Ectodermal cell (in vitro differentiated cells): Measurements from ENCODE around the gene KIAA1671.

Source experiments
- H3K27ac ChIP-seq: 2 replicates; pipeline ENCODE4 v1.7.0; 2013; ENCODE audit warnings: mild to moderate bottlenecking, low read depth, low read length; ENCODE audit not compliant: insufficient read depth, poor library complexity, severe bottlenecking
- H3K27me3 ChIP-seq: 2 replicates; pipeline ENCODE4 v1.7.0; 2013; ENCODE audit warnings: mild to moderate bottlenecking, low read length; ENCODE audit not compliant: insufficient read depth, control insufficient read depth, poor library complexity, severe bottlenecking
- H3K36me3 ChIP-seq: one replicate; pipeline ENCODE4 v1.7.0; 2013; ENCODE audit warnings: low read length; ENCODE audit not compliant: control insufficient read depth, insufficient read depth
- H3K4me1 ChIP-seq: one replicate; pipeline ENCODE4 v1.7.0; 2013; ENCODE audit warnings: low read length; ENCODE audit not compliant: control insufficient read depth, insufficient read depth
- H3K4me3 ChIP-seq: 2 replicates; pipeline ENCODE4 v1.7.0; 2013; ENCODE audit warnings: low read depth, low read length, control low read depth; ENCODE audit not compliant: insufficient read depth
- H3K9me3 ChIP-seq: 2 replicates; pipeline ENCODE4 v1.7.0; 2013; ENCODE audit warnings: mild to moderate bottlenecking, low read length, moderate library complexity; ENCODE audit not compliant: control insufficient read depth
- WGBS, 2 experiments: methylation state at CpG; one replicate each; pipeline ENCODE4 v1.1.7; 2013; ENCODE audit warnings: missing lambda C conversion rate in 2 of 2; 5-methylcytosine and 5-hydroxymethylcytosine counted together

KIAA1671 gene

DNA sequence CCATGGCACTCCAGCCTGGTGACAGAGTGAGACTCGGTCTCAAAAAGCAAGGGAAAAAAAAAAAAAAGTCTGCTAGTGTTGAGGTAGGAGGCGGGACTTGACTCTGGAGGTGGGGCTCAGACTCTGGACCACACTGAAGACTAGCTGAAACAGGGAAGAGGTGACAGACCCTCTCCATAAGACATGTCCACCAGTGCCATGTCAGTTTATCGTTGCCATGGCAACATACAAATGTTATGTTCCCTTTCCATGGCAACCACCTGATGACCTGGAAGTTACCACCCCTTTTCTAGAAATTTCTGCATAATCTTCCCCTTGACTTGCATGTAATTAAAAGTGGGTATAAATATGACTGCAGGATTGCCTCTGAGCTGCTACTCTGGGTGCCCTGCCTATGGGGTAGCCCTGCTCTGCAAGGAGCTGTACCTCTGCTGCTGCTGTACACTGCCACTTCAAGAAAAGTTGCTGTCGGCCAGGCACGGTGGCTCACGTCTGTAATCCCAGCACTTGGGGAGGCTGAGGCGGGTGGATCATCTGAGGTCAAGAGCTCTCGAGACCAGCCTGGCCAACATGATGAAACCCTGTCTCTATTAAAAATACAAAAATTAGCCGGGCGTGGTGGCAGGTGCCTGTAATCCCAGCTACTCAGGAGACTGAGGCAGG, 55.1 kb downstream of the KIAA1671 start:
- Histone ChIP-seq H3K36me3 (no peaks in the 10 kb centered on the region), H3K4me3 (no peak overlapping the region), H3K27me3 (no peaks in the 10 kb centered on the region), H3K9me3 (no peaks in the 10 kb centered on the region), H3K4me1 (no peaks in the 10 kb centered on the region), H3K27ac (no peak overlapping the region)
- 94 to 95% methylated on average over 10 of the region's 10 CpGs for WGBS, 2 experiments

- 87 to 92% methylated on average over 2 of the region's 2 CpGs for WGBS, 2 experiments
- Histone ChIP-seq H3K9me3 (no peaks in the 10 kb centered on the region), H3K36me3 (no peaks in the 10 kb centered on the region), H3K27ac (no peak overlapping the region), H3K4me3 (no peak overlapping the region), H3K27me3 (no peaks in the 10 kb centered on the region), H3K4me1 (no peaks in the 10 kb centered on the region)
Measured at GRCh38 chr22:25008666-25009065, 56.1 kb downstream of the KIAA1671 start.

DNA sequence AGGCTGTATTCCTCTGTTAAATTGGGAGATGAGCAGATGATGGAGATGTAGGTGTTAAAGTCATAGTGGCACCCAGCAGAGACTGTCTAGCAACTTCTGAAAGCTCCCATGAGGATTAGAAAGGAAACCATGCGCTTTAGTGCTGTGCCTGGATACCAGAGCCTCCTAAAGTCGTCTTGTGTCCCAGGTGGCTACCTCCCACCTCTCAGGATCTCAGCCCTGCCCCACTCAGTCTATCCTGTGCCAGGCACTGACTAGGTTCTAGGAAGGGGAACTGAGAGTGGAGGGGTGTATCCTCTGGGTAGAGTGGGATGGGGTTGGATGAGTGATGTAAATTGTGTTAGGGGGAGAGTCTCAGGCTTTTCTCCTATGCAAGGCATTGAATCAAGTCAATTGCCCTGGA, 60.2 kb downstream of the KIAA1671 start:
- peaks cover 6% of the 10 kb centered on the region for H3K36me3 ChIP-seq
- H3K9me3 ChIP-seq, result no peaks in the 10 kb centered on the region
- no peak overlapping the region for H3K27ac ChIP-seq
- no peaks in the 10 kb centered on the region for H3K27me3 ChIP-seq
- H3K4me3 ChIP-seq, result no peak overlapping the region
- H3K4me1 ChIP-seq, result peaks cover 4% of the 10 kb centered on the region
- 59 to 62% methylated on average over 2 of the region's 2 CpGs for whole genome bisulfite sequencing, 2 experiments

DNA sequence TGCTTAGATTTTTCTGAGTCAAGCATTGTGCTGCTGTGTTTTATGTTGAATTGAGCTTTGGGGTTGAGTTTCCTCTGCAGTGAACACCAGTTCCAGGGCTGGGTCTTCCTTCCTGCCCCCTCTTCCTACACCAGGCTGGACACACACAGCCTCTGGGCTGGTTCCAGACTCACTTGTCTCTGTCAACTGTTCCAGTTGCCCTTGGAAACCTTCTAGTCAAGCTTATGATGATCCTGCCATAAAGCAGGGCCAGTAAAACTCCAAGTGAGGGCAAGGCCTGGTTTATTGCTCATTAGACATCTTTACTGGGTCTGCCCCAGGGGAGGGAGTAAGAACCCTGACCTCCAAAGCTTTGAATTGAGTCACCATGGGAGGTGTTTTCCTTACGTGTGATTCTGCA, 61.1 kb downstream of the KIAA1671 start:
- Histone ChIP-seq H3K36me3 (peaks cover 6% of the 10 kb centered on the region), H3K27ac (peak overlapping the region; percentile 26)
- 89% methylated on average over 1 of the region's 1 CpG for WGBS, 2 experiments

DNA sequence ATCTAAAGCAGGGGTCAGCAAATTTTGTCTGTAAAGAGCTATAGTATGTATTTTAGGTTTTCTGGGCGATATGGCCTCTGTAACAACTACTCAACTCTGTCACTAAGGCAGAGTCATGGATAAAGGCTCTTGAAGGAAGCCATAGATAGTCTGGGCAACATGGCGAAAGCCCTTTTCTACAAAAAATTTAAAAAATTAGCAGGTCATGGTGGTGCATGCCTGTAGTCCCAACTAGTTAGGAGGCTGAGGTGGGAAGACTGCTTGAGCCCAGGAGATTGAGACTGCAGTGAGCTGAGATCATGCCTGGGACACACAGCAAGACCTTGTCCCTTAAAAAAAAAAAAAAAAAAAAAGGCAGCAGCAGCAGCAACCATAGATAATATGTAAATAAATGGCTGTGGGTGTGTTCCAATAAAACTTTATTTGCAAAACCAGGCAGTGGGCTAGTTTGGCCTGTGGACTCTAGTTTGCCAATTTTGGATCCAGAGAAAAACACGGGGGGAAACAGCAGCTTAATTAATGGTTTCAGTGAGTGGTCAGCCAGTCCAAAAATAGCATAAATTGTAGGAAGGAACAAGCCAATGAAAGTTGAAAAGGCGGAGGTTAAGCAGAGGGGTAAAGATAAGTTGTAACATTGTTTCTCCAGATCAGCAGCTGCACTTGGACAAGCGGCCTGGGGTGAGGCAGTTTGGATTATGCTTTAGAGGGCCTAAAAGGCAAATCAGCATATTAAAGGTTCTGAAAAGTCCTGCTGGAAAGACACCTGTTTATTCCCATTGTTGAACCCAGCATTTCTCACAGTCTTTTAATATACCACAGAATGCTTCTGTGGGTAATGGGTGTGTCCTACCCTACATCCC, 62.6 kb downstream of the KIAA1671 start:
- Histone ChIP-seq H3K4me1 (peaks cover 8% of the 10 kb centered on the region), H3K27me3 (no peaks in the 10 kb centered on the region), H3K27ac (no peak overlapping the region), H3K36me3 (peaks cover 6% of the 10 kb centered on the region), H3K9me3 (no peaks in the 10 kb centered on the region), H3K4me3 (no peak overlapping the region)
- WGBS, 2 experiments, result 89 to 91% methylated on average over 5 of the region's 5 CpGs

More for the DNA sequence above, 61.1 kb downstream of the KIAA1671 start:
- Histone ChIP-seq H3K4me1 (peaks cover 8% of the 10 kb centered on the region), H3K27me3 (no peaks in the 10 kb centered on the region), H3K9me3 (no peaks in the 10 kb centered on the region), H3K4me3 (no peak overlapping the region)

DNA sequence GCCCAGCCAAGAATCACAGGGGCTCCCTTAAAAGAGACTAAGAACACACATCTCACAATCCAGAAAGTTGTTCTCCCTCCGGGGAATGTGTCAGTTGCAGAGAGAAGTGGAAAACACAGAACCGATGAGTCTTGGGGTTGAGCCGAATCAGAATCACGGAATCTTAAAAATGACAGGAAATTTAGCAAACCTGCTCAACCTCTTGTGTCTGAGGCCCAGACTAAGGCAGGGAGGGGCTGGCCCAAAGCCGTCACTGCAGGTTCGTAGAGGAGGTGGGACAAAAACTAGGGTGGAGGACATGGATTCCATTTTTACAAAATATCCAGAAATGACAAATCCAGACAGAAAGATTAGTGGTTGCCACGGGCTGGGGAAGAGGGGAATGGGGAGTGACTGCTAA, 63.8 kb downstream of the KIAA1671 start:
- WGBS, 2 experiments, result 95 to 98% methylated on average over 7 of the region's 7 CpGs
- Histone ChIP-seq H3K9me3 (no peaks in the 10 kb centered on the region), H3K4me1 (peaks cover 8% of the 10 kb centered on the region), H3K4me3 (no peak overlapping the region), H3K27ac (no peak overlapping the region), H3K36me3 (peaks cover 6% of the 10 kb centered on the region), H3K27me3 (no peaks in the 10 kb centered on the region)

- peaks cover 8% of the 10 kb centered on the region for H3K4me1 ChIP-seq
- no peak overlapping the region for H3K27ac ChIP-seq
- no peak overlapping the region for H3K4me3 ChIP-seq
- H3K27me3 ChIP-seq, result no peaks in the 10 kb centered on the region
- H3K9me3 ChIP-seq, result no peaks in the 10 kb centered on the region
- peaks cover 6% of the 10 kb centered on the region for H3K36me3 ChIP-seq
- 62 to 71% methylated on average over 7 of the region's 8 CpGs for WGBS, 2 experiments
Measured at GRCh38 chr22:25018009-25018408, 65.5 kb downstream of the KIAA1671 start.

GRCh38 chr22:25019427-25020184, 67.1 kb downstream of the KIAA1671 start:
- no peak overlapping the region for H3K4me3 ChIP-seq
- H3K27ac ChIP-seq, result no peak overlapping the region
- H3K27me3 ChIP-seq, result no peaks in the 10 kb centered on the region
- H3K9me3 ChIP-seq, result no peaks in the 10 kb centered on the region
- peaks cover 6% of the 10 kb centered on the region for H3K36me3 ChIP-seq
- peaks cover 8% of the 10 kb centered on the region for H3K4me1 ChIP-seq
- 100% methylated on average over 1 of the region's 1 CpG; no CpG with 5 or more reads in 1 of the 2 experiments for WGBS, 2 experiments

DNA sequence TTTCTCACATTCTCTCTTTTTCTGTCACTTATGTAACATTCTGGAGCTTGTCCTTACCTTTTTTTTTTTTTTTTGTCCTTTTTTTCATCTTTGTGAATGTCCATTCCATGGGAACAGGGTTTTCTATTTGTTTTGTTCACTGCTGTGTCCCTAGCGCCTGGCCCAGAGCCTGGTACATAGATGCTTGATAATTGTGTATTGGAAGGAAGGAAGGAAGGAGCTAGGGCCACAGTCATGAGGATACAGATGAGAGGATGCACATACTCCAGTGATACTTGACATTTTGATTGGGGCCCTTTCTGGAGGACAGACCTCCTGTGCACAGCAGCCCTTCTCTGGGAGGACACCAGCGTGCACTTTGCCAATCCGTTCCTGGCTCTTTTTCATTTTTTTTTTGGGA, 68.9 kb downstream of the KIAA1671 start:
- Histone ChIP-seq H3K4me1 (peaks cover 11% of the 10 kb centered on the region), H3K4me3 (no peak overlapping the region)
- 92 to 94% methylated on average over 3 of the region's 3 CpGs for WGBS, 2 experiments

More for the DNA sequence above, 68.9 kb downstream of the KIAA1671 start:
- H3K27me3 ChIP-seq, result no peaks in the 10 kb centered on the region
- peaks cover 4% of the 10 kb centered on the region for H3K36me3 ChIP-seq
- H3K27ac ChIP-seq, result no peak overlapping the region
- no peaks in the 10 kb centered on the region for H3K9me3 ChIP-seq
